Type B pancreatic cell (in vitro differentiated cells): ENCODE measurements around the gene BECN2. TPM values are rescaled to one million over a fixed set of nuclear protein-coding genes. Genes with fewer than 3 reads are reported as not detected.

Experiments used
- DNase-seq: peaks from one replicate; pipeline ENCODE4 v3.0.0; 2021; ENCODE audit warnings: mixed read lengths; ENCODE audit not compliant: unreplicated experiment; ENCODE audit errors: extremely low spot score
- H3K27ac Mint-ChIP-seq: 2 replicates; pipeline ENCODE4 v1.8.0; 2021; ENCODE audit warnings: mild to moderate bottlenecking, mixed read lengths
- H3K27me3 Mint-ChIP-seq: 2 replicates; pipeline ENCODE4 v1.8.0; 2021; ENCODE audit warnings: mixed read lengths
- H3K36me3 Mint-ChIP-seq: 2 replicates; pipeline ENCODE4 v1.8.0; 2021; ENCODE audit warnings: mixed read lengths
- H3K4me1 Mint-ChIP-seq: one replicate; pipeline ENCODE4 v1.8.0; 2021; ENCODE audit warnings: mixed read lengths; ENCODE audit not compliant: unreplicated experiment
- H3K4me3 Mint-ChIP-seq: 2 replicates; pipeline ENCODE4 v1.8.0; 2021; ENCODE audit warnings: mild to moderate bottlenecking, mixed read lengths
- H3K9me3 Mint-ChIP-seq: 2 replicates; pipeline ENCODE4 v1.8.0; 2021; ENCODE audit warnings: mixed read lengths
- CTCF ChIP-seq: fragments of 200-600 bp; sonication (generic); conservative IDR thresholded peaks from 2 replicates; pipeline ENCODE4 v1.5.0; 2021; ENCODE audit warnings: antibody characterized with exemption, mild to moderate bottlenecking
- total RNA-seq: library from RNA; stranded (reverse); gene quantifications from 2 replicates; pipeline ENCODE4 v1.2.1, GENCODE V29; 2021; ENCODE audit warnings: low replicate concordance

The BECN2 gene
- total RNA-seq, 1 donor from 2014 or later, result not detected

GRCh38 chr1:242002510-242002909 lies 44.9 kb downstream of the BECN2 start:
- Mint-ChIP-seq H3K27me3 (no peaks in the 10 kb centered on the region), H3K4me1 (peaks cover 10% of the 10 kb centered on the region), H3K36me3 (no peaks in the 10 kb centered on the region), H3K4me3 (no peak overlapping the region), H3K27ac (no peak overlapping the region), H3K9me3 (no peaks in the 10 kb centered on the region)
- TF ChIP-seq CTCF, result no peak
- no peak for DNase-seq

- H3K4me1 Mint-ChIP-seq, result peaks cover 3% of the 10 kb centered on the region
- no peak overlapping the region for H3K27ac Mint-ChIP-seq
- H3K4me3 Mint-ChIP-seq, result no peak overlapping the region
- no peak for DNase-seq
- H3K9me3 Mint-ChIP-seq, result no peaks in the 10 kb centered on the region
- TF ChIP-seq CTCF, result no peak
- H3K36me3 Mint-ChIP-seq, result no peaks in the 10 kb centered on the region
- H3K27me3 Mint-ChIP-seq, result no peaks in the 10 kb centered on the region
Measured at GRCh38 chr1:242004751-242005495, 47.4 kb downstream of the BECN2 start.

GRCh38 chr1:242005866-242006535 lies 48.4 kb downstream of the BECN2 start:
- Mint-ChIP-seq H3K27me3 (no peaks in the 10 kb centered on the region), H3K4me3 (no peak overlapping the region), H3K36me3 (no peaks in the 10 kb centered on the region), H3K27ac (no peak overlapping the region), H3K4me1 (peaks cover 3% of the 10 kb centered on the region), H3K9me3 (no peaks in the 10 kb centered on the region)
- no peak for DNase-seq
- no peak for TF ChIP-seq CTCF

GRCh38 chr1:242006976-242007375 lies 49.4 kb downstream of the BECN2 start:
- Mint-ChIP-seq H3K27ac (no peak overlapping the region), H3K9me3 (no peaks in the 10 kb centered on the region), H3K4me3 (no peak overlapping the region), H3K36me3 (no peaks in the 10 kb centered on the region), H3K4me1 (peaks cover 3% of the 10 kb centered on the region), H3K27me3 (no peaks in the 10 kb centered on the region)
- DNase-seq, result no peak
- no peak for TF ChIP-seq CTCF

Other genes starting within 250 kb of the BECN2 start
- 10.2 and 25.5 TPM in 2 replicates for gene EXO1, start 109.6 kb upstream of the BECN2 start, total RNA-seq
- gene MAP1LC3C, start 41.3 kb downstream of the BECN2 start, total RNA-seq, result 3.2 TPM in 1 of 2 replicates, not detected in the other